Daoy (cell line): ENCODE measurements around the gene CHTF18. TPM values are rescaled to one million over a fixed set of nuclear protein-coding genes. Genes with fewer than 3 reads are reported as not detected.
"Not testable (repeated sequence)": the region's sequence is repeated elsewhere in the genome, so short reads cannot be mapped to it uniquely, and the experiment has no call there.

Source experiments
- DNase-seq: peaks from one replicate; pipeline ENCODE4 v3.0.0-alpha.2; 2015; ENCODE audit warnings: low read depth
- total RNA-seq: library from RNA; depleted of rRNA; stranded (reverse); fragments of >200 nt; shearing (Covaris generic); gene quantifications from 2 replicates; pipeline ENCODE4 v1.2.3, GENCODE V29; 2014; rRNA removed

Gene CHTF18
- 18.1 and 19.3 TPM in 2 replicates for total RNA-seq

- peak; percentile 94 for DNase-seq
Observed at GRCh38 chr16:788399-789126, at the start of gene CHTF18. Gene CHTF18, plus strand, starts transcription at chr16:788620. Its CDS starts 65 bp downstream, at chr16:788685.

GRCh38 chr16:739560-740458 lies 48.6 kb upstream of the CHTF18 start:
- DNase-seq: no peak

- no peak for DNase-seq
Observed at GRCh38 chr16:740459-740763, 48.0 kb upstream of the CHTF18 start.

GRCh38 chr16:740764-741505 lies 47.5 kb upstream of the CHTF18 start, which contains the start of gene CIAO3:
Gene CIAO3, minus strand, starts transcription at chr16:740997. Its CDS starts 12 bp downstream, at chr16:740985.
- peak; percentile 94 for DNase-seq

- DNase-seq: no peak
Observed at GRCh38 chr16:741986-742629, 46.3 kb upstream of the CHTF18 start.

GRCh38 chr16:742894-743293 lies 45.5 kb upstream of the CHTF18 start:
- not testable (repeated sequence) for DNase-seq

GRCh38 chr16:743794-744500 lies 44.5 kb upstream of the CHTF18 start:
- DNase-seq: no peak

GRCh38 chr16:745739-746138 lies 42.7 kb upstream of the CHTF18 start:
- DNase-seq: peak; percentile 38

GRCh38 chr16:746637-747036 lies 41.8 kb upstream of the CHTF18 start:
- DNase-seq: no peak

- DNase-seq: no peak
Observed at GRCh38 chr16:747978-748746, 40.3 kb upstream of the CHTF18 start.

GRCh38 chr16:749010-749409 lies 39.4 kb upstream of the CHTF18 start:
- no peak for DNase-seq

- no peak for DNase-seq
Observed at GRCh38 chr16:750485-750884, 37.9 kb upstream of the CHTF18 start.

GRCh38 chr16:751152-752006 lies 37.0 kb upstream of the CHTF18 start:
- no peak for DNase-seq

GRCh38 chr16:752007-752312 lies 36.5 kb upstream of the CHTF18 start:
- DNase-seq: no peak

- DNase-seq: not testable (repeated sequence)
Observed at GRCh38 chr16:754121-754607, 34.3 kb upstream of the CHTF18 start.

GRCh38 chr16:754656-755055 lies 33.8 kb upstream of the CHTF18 start:
- no peak for DNase-seq

- no peak for DNase-seq
Observed at GRCh38 chr16:756428-756827, 32.0 kb upstream of the CHTF18 start.

GRCh38 chr16:759110-759910 lies 29.1 kb upstream of the CHTF18 start:
- DNase-seq: no peak
